ENCODE measurements around the gene CLDN20.

Gene CLDN20

GRCh38 chr6:155314092-155314772 lies 50.4 kb downstream of the CLDN20 start, which contains the start of gene TFB1M:
TFB1M (minus strand) TSS chr6:155314484; CDS start chr6:155314428, 56 bp downstream.
- peak; percentile 98 for DNase-seq

GRCh38 chr6:155314773-155315515 lies 51.1 kb downstream of the CLDN20 start:
- DNase-seq, result peak; percentile 76

GRCh38 chr6:155315516-155315871 lies 51.7 kb downstream of the CLDN20 start:
- no peak for DNase-seq

GRCh38 chr6:155316419-155316818 lies 52.6 kb downstream of the CLDN20 start:
- DNase-seq, result no peak

GRCh38 chr6:155317186-155317585 lies 53.4 kb downstream of the CLDN20 start:
- peak; percentile 20 for DNase-seq

GRCh38 chr6:155319902-155320301 lies 56.1 kb downstream of the CLDN20 start:
- DNase-seq, result no peak

GRCh38 chr6:155324172-155324571 lies 60.4 kb downstream of the CLDN20 start:
- DNase-seq, result no peak

- no peak for DNase-seq
Observed at GRCh38 chr6:155324993-155325392, 61.2 kb downstream of the CLDN20 start.

GRCh38 chr6:155325700-155326516 lies 62.1 kb downstream of the CLDN20 start:
- no peak for DNase-seq

Data from CD4-positive, alpha-beta T cell treated with Interleukin-10 for 1 hour (primary cell).